HG02884 (cell line): ENCODE data around the gene NTN4.
"Not testable (repeated sequence)": the region's sequence is repeated elsewhere in the genome, so short reads cannot be mapped to it uniquely, and the experiment has no call there.

Experiments used
- ATAC-seq: cut with Tn5 transposase; IDR thresholded peaks from one replicate; pipeline ENCODE4 v1.9.1; 2021; ENCODE audit warnings: mild to moderate bottlenecking, moderate library complexity; ENCODE audit not compliant: unreplicated experiment

NTN4 gene

DNA sequence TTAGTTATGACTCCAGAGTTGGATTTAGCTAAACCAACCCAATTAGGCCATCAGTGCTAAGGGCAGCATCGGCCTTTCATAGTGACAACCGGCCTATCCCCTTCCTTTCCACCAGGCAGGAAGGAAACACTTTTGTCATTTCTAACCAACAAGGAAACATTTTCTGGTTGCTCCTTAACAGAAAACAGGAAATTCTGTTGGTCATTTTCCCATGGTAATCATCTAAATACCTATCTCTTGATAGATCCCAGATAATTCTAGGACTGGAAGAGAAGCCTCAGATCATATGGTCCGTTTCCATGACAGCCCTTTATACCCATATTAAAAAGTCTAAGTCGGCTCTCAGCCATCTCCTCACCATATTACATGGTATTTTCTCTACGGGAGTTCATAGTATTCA is 160.1 kb downstream of the NTN4 start:
- ATAC-seq: no peak

DNA sequence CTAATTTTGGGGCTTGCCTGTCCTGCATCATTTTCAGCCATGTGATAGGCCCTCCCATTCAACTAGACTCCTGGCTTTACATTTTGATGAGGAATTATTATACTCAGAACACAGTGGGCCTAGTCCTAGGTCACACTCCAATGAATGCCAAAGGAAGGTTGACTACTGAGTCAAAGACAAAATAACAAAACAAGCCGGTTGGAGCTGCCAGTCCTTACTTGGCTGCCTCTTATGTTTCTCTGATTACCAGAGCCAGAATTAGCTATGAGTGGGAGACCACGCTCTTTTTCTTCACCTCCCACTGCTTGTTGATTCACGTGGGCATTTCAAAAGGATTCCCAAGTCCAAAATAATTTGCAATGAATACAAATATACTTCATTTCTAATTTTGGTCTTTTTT is 161.2 kb downstream of the NTN4 start:
- ATAC-seq: no peak

DNA sequence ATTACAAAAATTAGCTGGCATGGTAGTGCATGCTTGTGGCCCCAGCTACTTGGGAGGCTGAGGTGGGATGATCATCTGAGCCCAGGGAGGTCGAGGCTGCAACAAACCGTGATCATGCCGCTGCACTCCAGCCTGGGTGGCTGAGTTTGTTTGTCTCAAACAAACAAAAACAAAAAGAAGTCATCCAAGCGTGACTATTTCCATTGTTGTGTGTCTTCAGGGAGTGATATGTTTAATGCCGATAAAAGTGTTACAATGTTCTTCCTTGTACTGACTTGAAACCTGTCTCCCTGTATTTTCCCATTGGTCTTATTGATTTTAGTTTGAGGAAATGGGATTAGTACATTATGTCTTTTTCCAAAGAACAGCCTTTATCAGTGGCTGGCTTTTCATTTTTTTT is 163.7 kb downstream of the NTN4 start:
- no peak for ATAC-seq

DNA sequence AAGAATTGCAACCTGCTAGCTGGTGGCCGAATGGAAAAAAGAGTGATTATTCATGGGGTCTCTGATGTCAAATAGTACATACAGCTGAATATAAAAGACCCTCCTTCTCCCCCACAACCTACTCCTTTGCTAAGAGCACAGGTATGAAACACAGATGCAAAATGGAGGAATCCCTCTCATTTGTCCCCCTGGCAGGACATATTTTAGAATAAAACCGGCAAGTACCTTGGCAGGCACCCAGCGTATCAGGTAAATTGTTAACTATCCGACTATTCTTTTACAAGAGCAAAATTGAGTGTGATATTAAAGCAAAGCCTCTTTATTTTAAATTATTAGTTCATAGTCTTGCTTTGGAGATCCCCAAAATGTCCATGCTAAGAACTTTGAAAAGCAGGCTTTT is 165.6 kb downstream of the NTN4 start:
- no peak for ATAC-seq

DNA sequence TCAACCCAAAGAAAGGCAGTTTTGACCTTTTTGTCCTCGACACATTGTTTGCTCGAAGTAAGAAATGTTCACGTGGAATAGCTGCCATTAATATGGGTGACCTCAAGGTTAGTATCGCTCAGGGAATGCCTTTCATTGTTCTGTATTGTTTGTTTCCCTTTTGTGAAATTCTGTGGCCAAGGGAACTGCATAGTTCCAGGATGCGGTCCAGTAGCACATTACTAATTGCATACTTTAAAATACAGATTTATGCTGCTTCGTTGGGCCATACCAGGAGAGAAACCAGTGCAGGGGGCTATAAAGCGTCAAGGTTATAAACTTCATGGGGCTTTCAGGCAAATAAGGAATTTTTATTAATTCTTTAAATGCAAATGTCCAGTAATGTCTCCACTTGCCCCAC is 166.0 kb downstream of the NTN4 start:
- ATAC-seq: no peak

DNA sequence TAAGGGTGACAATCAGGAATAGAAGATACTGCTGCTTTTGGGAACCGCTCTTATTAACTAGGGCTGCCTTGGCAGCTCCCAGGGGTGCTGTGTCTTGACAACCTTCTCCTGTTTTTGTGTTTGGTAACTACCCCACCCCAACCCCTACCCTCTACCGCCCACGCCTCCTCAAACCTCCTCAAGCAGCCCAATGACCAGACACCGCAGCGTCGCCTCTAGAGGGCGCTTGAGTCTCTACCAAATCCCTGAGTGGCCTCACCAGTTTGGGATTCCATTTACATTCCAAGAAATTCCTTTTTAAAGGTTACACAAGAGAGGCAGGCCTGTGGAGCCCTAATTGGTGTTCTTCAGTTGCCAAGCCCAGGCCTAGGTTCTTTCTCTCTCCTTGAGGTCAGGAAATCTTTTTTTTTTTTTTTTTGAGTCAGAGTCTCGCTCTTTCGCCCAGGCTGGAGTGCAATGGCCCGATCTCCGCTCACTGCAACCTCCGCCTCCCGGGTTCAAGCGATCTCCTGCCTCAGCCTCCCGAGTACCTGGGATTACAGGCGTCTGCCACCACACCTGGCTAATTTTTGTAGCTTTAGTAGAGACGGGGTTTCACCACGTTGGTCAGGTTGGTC is 166.9 kb downstream of the NTN4 start:
- ATAC-seq: no peak

DNA sequence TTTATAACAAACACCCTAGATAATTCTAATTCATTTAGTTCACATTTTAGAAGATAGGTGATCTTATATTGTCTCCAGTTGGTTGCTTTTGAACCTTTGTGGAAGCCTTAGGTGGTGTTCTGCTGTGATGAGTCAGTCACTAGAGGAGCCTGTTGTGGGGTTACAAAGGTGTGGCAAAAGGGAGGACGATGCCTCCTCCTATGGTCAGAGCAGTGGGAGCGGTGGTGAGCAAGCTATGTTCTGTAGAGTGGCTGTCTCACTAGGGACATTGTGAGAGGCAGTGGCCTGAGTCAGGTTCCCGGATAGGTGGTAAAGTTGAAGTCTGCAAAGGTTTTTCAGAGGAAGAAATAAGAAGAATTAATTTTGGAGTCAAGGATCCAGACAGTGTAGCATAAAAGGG is 167.7 kb downstream of the NTN4 start:
- no peak for ATAC-seq

DNA sequence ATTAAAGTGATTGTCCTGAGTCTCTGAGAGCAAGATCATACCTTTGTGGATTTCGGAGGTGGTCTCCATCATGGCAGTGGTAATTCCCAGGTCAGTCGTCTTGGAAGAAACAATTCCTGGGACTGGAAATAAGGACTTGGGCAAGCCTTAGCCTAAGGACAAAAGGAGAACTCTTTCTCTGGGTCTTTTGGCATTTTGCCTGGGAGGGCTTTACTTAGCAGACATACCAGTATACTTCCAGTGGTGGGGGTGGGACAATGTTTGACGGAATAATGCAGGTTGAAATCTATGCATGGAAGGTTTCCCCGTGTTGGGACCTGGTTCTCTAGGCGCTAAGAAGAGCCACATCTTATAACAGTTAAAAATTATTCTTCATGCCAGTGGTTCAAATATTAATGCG is 168.8 kb downstream of the NTN4 start:
- no peak for ATAC-seq

DNA sequence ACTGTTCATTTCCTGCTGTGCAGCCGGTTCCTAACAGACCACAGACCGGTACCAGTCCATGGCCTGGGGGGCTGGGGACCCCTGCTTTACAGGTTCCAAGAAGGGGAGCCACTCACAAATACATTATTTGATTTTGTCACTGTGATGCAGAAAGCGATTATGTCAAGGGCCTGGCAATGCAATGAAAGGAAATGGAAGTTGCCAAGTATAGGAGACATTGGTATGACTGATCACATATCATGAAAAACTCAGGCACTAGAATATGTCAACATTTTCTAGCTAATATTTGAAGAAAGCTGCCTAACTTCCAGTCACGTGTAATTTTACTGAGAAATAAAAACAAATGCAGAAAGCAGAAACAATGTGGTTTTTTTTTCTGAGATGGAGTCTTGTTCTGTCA is 170.4 kb downstream of the NTN4 start:
- ATAC-seq: no peak

DNA sequence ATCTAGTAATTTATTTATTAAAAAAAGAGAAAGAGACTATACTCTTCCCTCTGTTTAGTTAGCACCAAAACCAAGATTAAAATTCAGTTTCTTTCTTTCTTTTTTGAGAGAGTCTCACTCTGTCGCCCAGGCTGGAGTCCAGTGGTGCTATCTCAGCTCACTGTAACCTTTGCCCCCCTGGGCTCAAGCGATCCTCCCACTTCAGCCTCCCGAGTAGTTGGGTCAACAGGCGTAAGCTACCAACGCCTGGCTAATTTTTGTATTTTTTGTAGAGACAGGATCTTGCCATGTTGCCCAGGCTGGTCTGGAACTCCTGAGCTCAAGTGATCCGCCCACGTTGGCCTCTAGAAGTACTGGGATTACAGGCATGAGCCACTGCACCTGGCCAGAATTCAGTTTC is 174.1 kb downstream of the NTN4 start:
- not testable (repeated sequence) for ATAC-seq

DNA sequence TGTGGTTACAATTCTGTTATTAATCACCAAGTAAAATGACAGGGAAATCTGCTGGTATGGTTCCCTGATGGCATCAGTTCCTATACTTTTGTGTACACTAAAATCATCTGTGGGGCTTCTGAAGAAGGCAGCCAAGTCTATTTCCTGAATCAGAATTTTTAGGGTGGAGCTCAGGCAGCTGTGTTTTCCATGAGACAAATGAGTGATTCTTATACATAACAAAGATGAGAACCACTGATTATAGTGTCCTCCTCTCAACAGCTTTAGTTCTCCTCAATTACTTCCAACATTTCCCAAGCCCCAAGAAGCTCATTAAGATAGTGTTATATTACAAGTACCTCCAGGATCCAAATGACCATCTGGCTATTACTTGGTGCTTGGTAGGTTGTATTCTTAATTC is 174.8 kb downstream of the NTN4 start:
- ATAC-seq: no peak

DNA sequence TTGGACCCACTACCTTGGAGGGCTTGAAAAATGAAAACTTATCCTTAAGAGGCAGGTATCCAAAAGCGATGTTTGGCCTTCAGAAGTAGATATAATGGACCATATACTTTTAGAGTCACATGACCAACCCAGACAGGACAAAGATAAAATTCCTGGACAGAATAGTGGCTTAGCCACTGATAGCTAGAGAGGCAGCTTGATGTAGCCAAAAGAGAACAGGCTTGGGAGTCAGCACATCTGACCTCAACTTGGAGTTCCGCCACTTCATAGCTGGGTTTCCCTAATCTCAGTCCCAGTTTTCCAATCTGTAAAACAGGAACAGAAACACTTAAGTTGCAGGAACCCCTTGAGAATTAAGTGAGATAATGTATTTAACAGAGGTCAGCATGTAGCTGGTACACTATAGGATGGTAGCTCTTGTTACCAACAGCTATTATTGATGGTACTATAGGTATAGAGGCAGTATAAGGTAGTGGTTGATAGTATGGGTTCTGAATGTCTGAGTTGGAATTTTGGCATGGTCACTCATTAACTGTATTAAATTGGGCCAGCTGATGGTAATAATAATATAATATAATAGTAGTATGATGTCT is 176.1 kb downstream of the NTN4 start:
- ATAC-seq: no peak

DNA sequence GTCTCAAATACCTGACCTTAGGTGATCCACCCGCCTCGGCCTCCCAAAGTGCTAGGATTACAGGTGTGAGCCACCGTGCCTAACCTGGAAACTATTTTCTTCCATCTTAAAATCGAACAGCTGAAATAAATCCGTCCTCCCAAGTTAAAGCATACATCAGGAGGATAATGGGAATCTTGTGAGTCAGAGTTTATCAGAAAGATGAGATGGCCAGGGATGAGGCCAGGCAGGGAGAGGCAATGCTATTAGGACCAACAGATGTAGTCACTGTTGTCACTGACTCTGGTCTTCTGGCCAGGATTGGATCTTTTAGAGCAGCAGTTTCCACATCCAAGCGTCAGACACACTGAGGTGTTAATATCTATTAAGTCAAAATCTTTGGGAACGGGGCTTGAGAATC is 177.5 kb downstream of the NTN4 start:
- no peak for ATAC-seq

DNA sequence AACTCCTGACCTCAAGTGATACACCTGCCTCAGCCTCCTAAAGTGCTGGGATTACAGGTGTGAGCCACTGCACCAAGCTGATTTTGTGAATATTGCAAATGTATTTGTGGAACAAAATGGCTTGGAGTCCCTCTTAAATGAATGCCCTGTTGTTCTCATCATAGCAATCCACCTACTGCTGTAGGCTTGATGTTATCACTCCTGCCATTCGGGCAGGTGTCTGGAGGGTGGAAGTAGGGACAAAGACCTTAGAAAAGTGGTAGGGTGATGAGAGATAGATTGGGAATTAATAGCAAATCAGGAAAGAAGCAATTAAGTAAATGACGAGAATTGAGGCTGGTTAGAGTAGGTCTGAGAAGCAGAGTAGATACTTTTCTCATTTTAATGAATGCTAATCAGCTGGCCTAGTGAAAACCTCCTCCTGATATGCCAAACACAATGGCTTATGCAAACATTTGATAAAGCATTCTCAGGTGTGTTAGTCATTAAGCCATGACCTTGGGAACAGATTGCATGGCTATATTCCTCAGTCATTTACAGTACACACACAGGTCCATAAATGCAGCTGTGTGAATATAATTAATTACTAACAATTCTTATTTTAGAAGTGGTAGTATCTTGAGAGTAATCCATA is 178.8 kb downstream of the NTN4 start:
- ATAC-seq: no peak

DNA sequence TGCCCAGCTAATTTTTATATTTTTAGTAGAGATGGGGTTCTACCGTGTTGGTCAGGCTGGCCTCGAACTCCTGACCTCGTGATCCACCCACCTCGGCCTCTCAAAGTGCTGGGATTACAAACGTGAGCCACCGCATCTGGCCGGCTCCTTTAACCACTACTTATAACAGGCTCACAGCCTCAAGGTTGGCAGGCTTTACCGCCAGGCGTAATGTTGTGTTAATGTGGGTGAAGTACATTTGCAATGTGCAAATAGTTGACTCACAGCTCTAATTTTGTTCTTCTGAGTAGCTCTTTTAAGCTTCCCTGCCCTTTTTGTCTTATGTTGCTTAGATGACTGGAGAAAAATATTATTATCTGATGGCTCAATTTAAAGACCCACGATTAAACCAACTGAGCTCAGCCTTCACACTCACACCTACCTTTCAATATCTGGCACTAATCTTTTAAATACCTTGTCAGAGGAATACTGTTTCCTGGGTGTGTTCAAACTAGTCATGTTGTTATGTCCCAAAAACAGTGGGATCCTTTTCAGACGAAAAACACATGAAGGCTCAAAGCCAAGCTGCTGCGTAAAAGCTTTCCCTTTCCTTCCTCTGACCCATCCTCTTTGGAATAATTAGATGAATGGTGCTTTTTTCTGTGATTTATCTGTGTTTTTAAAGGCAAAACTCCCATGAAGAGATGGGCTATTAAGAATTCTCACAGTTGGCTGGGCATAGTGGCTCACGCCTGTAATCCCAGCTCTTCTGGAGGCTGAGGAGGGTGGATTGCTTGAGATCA is 182.1 kb downstream of the NTN4 start:
- ATAC-seq: no peak
